K562 treated with DMSO at 1 percent for 12 hours (cell line): Measurements from ENCODE around the gene SDS. TPM values are rescaled to one million over a fixed set of nuclear protein-coding genes. Genes with fewer than 3 reads are reported as not detected.

Experiments used
- total RNA-seq: library from RNA; unstranded; fragments of 300-600 nt; gene quantifications from 2 replicates; pipeline ENCODE4 v1.2.3, GENCODE V29; 2022; ENCODE audit not compliant: insufficient read depth

Gene SDS, protein sequence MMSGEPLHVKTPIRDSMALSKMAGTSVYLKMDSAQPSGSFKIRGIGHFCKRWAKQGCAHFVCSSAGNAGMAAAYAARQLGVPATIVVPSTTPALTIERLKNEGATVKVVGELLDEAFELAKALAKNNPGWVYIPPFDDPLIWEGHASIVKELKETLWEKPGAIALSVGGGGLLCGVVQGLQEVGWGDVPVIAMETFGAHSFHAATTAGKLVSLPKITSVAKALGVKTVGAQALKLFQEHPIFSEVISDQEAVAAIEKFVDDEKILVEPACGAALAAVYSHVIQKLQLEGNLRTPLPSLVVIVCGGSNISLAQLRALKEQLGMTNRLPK
- total RNA-seq = 0.57 TPM in 1 of 2 replicates, not detected in the other

DNA sequence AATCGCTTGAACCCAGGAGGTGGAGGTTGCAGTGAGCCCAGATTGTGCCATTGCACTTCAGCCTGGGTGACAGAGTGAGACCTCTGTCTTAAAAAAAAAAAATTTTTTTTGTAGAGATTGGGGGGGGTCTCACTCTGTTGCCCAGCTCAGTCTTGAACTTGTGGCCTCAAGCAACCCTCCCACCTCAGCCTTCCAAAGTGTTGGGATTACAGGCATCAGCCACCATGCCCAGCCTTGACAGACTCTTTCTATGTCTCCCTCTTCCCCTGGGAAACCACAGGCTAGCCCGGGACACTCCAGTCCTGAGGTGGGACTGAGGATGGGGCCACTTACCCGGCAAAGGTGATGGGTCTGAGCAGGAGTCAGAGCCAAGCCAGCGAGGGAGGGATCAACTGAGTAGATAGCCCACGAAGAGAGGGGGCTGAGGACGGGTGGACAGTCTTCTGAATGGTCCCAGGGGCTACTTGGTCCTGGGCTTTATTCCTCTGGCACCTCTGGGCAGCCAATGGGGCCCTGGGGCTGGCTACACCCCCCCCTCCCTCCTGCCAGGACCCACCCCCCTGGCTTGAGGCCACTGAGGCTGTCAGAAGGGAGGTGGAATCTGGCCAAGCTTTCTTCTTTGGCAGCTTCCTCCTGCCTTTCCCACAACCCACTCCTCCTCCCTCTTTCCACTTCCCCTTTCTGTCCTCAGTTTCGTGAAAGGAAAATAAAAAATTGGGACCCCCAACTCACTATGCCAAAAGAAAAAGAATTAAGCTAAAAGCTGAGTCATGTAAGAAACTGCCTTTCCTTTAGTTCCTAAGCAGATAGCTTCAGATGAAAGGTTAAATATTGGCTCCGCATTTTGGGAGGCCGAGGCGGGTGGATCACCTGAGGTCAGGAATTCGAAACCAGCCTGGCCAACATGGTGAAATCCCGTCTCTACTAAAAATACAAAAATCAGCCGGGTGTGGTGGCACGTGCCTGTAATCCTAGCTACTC lies at the start of gene SDS:
Gene SDS, minus strand, starts transcription at position 453 of the 981 bp plus-strand sequence. CDS start 4,179 bp downstream, outside the sequence.

DNA sequence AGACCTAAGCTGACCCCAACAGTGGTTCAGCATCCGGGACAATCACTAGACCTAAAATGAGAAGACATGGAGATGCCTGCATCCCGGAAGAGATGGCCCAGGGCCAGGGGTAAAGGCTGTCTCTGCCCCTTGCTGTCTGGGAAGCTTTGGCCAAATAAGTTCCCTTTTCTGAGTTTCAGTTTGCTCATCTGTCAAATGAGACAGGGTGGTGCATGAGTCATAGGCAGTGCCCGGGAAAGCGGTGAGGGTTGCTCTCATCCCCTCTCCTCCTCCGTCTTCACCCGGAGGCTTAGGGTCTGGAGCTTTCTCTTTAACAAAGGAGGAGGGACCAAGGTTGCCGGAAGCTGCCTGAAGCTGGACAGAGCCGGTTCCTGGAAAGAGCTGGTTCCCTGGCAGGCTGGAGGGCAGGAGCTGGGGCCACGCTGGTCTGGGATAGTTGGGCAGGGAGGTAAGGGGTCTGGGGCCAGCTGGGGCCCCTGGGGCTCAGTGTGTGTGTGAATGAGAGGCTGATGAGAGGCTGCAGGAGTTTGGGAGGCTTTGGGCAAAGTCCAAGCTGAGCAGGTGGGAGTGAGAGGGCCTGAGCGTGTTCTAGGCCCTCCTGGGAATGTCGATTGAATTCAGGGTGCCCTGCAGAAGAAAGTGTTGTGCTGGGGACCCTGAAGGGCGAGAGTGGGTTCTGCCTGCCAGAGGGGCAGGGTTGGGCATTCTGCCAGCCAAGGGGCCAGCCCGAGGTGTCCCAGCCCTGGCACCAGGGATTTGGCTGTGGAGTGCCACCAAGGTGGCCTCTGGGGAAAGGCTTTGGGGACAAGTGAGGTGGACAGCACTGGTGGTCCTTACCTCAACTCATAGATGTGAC lies 18.6 kb upstream of the SDS start, which contains the start of gene SDSL:
Gene SDSL, plus strand, starts transcription at position 351 of the 856 bp plus-strand sequence. CDS start 5,603 bp downstream, outside the sequence.

DNA sequence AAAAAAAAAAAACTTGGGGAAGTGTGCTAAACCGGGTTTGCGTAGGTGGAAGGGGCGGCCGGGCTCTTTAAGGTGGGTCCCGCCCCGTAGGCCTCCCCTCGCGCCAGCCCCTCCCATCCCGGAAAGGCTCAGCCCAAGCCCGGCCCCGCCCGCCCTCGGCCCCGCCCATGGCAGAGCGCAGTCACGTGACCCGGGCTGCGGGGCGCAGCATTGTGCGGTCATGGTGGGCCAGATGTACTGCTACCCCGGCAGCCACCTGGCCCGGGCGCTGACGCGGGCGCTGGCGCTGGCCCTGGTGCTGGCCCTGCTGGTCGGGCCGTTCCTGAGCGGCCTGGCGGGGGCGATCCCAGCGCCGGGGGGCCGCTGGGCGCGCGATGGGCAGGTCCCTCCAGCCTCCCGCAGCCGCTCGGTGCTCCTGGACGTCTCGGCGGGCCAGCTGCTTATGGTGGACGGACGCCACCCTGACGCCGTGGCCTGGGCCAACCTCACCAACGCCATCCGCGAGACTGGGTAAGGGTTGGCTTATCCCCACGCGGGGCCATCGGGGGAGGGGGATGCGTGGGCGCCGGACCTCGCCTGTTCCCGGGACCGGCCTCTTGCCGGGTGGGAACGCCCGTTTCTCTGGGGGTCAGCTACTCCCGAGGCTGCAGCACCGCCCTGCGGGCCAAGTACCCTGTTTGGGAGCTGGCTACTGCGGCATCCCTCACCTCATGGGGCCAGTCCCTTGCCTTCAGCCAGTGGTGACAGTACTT lies 45.1 kb downstream of the SDS start, which contains the start of gene PLBD2:
Gene PLBD2, plus strand, starts transcription at position 207 of the 752 bp plus-strand sequence. Its CDS starts 14 bp downstream, at position 221.

Other genes starting within 250 kb of the SDS start
- gene DDX54, start 218.4 kb downstream of the SDS start, total RNA-seq = 59.7 and 67.4 TPM in 2 replicates
- gene RITA1, start 218.2 kb downstream of the SDS start, total RNA-seq = 29.8 and 38.9 TPM in 2 replicates
- 11.4 and 33.7 TPM in 2 replicates for gene TPCN1, start 182.4 kb downstream of the SDS start, total RNA-seq
- gene SLC8B1, start 68.8 kb downstream of the SDS start, total RNA-seq = 21.8 and 41.2 TPM in 2 replicates
- 12.1 and 54.0 TPM in 2 replicates for gene PLBD2, start 45.3 kb downstream of the SDS start, total RNA-seq
- gene SDSL, start 18.5 kb upstream of the SDS start, total RNA-seq = 14.8 and 18.2 TPM in 2 replicates
- not detected in 2 replicates for gene LHX5, start 68.0 kb upstream of the SDS start, total RNA-seq